Type B pancreatic cell (in vitro differentiated cells): ENCODE data around the gene SMG9. TPM values are rescaled to one million over a fixed set of nuclear protein-coding genes. Genes with fewer than 3 reads are reported as not detected.
"Not testable (repeated sequence)": the region's sequence is repeated elsewhere in the genome, so short reads cannot be mapped to it uniquely, and the experiment has no call there.

ENCODE experiments used
- DNase-seq: peaks from one replicate; pipeline ENCODE4 v3.0.0; 2021; ENCODE audit warnings: mixed read lengths; ENCODE audit not compliant: unreplicated experiment; ENCODE audit errors: extremely low spot score
- H3K27ac Mint-ChIP-seq: 2 replicates; pipeline ENCODE4 v1.8.0; 2021; ENCODE audit warnings: mild to moderate bottlenecking, mixed read lengths
- H3K27me3 Mint-ChIP-seq: 2 replicates; pipeline ENCODE4 v1.8.0; 2021; ENCODE audit warnings: mixed read lengths
- H3K36me3 Mint-ChIP-seq: 2 replicates; pipeline ENCODE4 v1.8.0; 2021; ENCODE audit warnings: mixed read lengths
- H3K4me1 Mint-ChIP-seq: one replicate; pipeline ENCODE4 v1.8.0; 2021; ENCODE audit warnings: mixed read lengths; ENCODE audit not compliant: unreplicated experiment
- H3K4me3 Mint-ChIP-seq: 2 replicates; pipeline ENCODE4 v1.8.0; 2021; ENCODE audit warnings: mild to moderate bottlenecking, mixed read lengths
- H3K9me3 Mint-ChIP-seq: 2 replicates; pipeline ENCODE4 v1.8.0; 2021; ENCODE audit warnings: mixed read lengths
- total RNA-seq: library from RNA; stranded (reverse); gene quantifications from 2 replicates; pipeline ENCODE4 v1.2.1, GENCODE V29; 2021; ENCODE audit warnings: low replicate concordance
- TF ChIP-seq, protein P1 (sequence below): fragments of 200-600 bp; sonication (generic); conservative IDR thresholded peaks from 2 replicates; pipeline ENCODE4 v1.5.0; 2021; ENCODE audit warnings: antibody characterized with exemption, mild to moderate bottlenecking

SMG9 gene
- total RNA-seq, 1 donor from 2014 or later, result 64.9 TPM

DNA sequence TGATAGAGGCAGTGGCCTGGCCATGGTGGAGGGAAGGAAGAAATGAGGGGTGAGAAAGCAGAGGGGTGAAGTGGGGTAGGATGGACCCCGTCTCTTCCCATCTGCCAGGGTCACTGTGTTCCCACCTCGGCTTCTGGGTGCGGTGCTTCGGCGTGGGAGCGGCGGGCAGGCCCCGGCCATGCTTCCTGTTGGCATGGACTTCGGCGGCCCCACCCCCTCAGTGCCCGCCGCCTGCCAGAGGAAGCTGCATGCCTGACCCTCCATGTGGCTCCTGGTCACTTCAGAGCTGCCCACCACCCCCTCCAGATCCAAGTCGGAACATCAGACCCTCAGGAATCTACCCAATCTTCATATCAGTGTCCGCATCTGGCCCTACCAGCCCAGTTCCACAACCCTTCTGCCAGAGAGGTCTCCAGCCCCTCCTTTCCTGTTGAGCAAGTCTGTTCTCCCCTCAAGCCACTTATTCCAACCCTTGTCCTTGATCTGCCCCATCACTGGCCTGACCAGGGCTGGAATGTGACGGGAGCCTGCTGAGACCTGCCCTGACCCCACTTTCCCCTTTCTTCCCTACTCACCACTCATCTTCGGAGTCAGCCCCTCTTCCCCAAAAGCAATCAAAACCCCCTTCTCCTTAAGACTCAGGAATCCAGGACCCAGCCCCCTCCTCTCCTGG is 24.5 kb upstream of the SMG9 start:
- peaks cover 13% of the 10 kb centered on the region for H3K27me3 Mint-ChIP-seq
- no peaks in the 10 kb centered on the region for H3K36me3 Mint-ChIP-seq
- H3K9me3 Mint-ChIP-seq, result no peaks in the 10 kb centered on the region
- DNase-seq, result no peak
- H3K27ac Mint-ChIP-seq, result peak overlapping the region; percentile 74
- TF ChIP-seq, protein P1, sequence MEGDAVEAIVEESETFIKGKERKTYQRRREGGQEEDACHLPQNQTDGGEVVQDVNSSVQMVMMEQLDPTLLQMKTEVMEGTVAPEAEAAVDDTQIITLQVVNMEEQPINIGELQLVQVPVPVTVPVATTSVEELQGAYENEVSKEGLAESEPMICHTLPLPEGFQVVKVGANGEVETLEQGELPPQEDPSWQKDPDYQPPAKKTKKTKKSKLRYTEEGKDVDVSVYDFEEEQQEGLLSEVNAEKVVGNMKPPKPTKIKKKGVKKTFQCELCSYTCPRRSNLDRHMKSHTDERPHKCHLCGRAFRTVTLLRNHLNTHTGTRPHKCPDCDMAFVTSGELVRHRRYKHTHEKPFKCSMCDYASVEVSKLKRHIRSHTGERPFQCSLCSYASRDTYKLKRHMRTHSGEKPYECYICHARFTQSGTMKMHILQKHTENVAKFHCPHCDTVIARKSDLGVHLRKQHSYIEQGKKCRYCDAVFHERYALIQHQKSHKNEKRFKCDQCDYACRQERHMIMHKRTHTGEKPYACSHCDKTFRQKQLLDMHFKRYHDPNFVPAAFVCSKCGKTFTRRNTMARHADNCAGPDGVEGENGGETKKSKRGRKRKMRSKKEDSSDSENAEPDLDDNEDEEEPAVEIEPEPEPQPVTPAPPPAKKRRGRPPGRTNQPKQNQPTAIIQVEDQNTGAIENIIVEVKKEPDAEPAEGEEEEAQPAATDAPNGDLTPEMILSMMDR, result no peak
- H3K4me3 Mint-ChIP-seq, result peak overlapping the region; percentile 57
- peaks cover 47% of the 10 kb centered on the region for H3K4me1 Mint-ChIP-seq

DNA sequence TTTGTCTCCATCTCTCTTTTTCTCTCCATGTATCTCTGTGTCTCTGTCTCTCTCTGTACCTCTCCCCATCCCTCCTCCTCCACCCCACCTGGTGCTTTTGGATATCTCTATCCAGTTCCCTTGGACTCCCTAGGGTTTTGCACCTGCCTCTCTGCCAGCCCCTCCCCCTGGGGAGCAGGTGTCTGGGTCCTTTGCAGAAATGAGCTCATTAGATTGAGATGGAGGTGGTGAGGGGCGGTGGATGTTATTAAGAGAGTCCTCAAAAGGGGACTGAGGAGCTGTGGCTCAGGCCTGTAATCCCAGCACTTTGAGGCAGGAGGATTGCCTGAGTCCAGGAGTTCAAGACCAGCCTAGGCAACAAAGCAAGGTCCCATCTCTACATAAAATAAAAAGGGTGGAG is 23.9 kb upstream of the SMG9 start:
- DNase-seq, result no peak
- no peaks in the 10 kb centered on the region for H3K36me3 Mint-ChIP-seq
- H3K4me3 Mint-ChIP-seq, result peak overlapping the region; percentile 24
- H3K27ac Mint-ChIP-seq, result peak overlapping the region; percentile 49
- H3K27me3 Mint-ChIP-seq, result peaks cover 15% of the 10 kb centered on the region
- H3K9me3 Mint-ChIP-seq, result no peaks in the 10 kb centered on the region
- TF ChIP-seq, protein P1, result no peak
- H3K4me1 Mint-ChIP-seq, result peaks cover 44% of the 10 kb centered on the region

DNA sequence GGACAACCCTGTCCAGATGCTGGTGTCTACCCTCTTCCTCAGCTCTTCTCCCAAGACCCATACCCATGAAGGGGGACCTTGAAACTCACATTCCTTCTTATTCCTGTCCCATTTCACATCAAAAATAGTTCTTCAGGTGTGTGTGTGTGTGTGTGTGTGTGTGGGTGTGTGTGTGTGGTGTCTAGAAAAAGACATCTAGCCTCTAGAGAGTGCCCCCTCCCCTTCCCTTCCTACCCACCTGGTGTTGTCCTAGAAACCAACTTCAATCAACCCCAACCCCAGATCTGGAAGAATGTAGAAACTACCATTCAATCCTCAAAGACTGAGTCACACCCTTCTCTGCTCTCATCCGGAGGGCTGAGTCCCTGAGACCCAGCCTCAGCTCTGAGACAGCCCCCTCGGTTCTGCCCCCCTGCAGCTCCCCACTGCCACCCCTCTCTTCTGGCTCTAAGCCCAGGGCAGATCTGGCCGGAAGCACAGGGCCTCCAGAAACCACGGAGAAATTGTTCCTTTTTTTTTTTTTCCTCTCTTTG is 22.5 kb upstream of the SMG9 start:
- H3K4me1 Mint-ChIP-seq, result peaks cover 50% of the 10 kb centered on the region
- DNase-seq, result no peak
- TF ChIP-seq, protein P1, result no peak
- H3K27ac Mint-ChIP-seq, result peak overlapping the region; percentile 64
- H3K4me3 Mint-ChIP-seq, result peak overlapping the region; percentile 25
- peaks cover 26% of the 10 kb centered on the region for H3K27me3 Mint-ChIP-seq
- no peaks in the 10 kb centered on the region for H3K9me3 Mint-ChIP-seq
- H3K36me3 Mint-ChIP-seq, result no peaks in the 10 kb centered on the region

DNA sequence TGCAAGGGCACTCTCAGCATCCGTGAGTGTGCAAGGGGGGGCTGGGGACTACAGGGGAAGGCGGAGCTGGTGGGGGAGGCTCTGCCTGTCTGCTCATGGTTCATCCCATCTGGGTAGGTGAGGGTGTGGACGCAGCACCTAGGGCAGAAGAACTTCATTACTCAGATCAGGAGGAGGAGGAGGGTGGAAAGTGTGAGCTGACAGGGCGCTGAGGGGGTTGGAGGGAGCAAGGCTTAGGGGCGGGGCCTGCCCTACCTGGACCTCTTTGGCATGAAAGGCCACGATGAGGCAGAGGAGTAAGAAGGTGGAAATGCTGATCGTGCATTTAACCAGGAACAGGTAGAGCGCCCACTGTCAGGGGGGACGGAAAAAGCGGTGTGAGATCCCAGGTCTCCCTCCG is 21.5 kb upstream of the SMG9 start:
- H3K27ac Mint-ChIP-seq, result peak overlapping the region; percentile 36
- H3K4me3 Mint-ChIP-seq, result peak overlapping the region; percentile 22
- DNase-seq, result no peak
- H3K9me3 Mint-ChIP-seq, result no peaks in the 10 kb centered on the region
- TF ChIP-seq, protein P1, result no peak
- H3K36me3 Mint-ChIP-seq, result no peaks in the 10 kb centered on the region
- peaks cover 26% of the 10 kb centered on the region for H3K27me3 Mint-ChIP-seq
- H3K4me1 Mint-ChIP-seq, result peaks cover 49% of the 10 kb centered on the region

DNA sequence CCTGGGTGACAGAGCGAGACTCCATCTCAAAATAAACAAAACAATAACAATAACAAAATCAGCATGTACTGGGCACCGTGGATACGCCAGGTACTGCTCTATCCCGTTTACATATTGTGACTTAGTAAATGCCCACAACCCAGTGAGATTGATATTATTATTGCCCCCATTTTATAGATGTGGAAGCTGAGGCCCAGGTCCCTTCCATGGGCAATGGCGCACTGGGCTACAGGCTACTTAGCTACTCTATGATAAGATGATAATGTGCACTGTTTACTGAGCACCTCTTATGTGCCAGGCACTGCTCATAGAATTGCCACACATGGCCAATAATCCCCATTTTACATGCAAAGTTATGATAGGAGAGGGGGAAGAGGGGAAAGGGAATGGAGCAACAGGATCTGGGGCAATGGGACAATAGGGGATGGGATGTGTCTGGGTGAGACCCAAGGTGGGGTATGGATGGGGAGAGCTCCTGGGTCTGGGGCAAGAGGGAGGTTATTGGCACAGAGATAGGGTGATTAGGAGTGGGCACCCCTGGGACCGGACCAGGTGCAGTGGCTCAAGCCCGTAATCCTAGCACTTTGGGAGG is 20.6 kb upstream of the SMG9 start:
- TF ChIP-seq, protein P1, result no peak
- no peaks in the 10 kb centered on the region for H3K9me3 Mint-ChIP-seq
- peaks cover 45% of the 10 kb centered on the region for H3K4me1 Mint-ChIP-seq
- peaks cover 30% of the 10 kb centered on the region for H3K27me3 Mint-ChIP-seq
- no peak overlapping the region for H3K27ac Mint-ChIP-seq
- DNase-seq, result no peak
- peak overlapping the region; percentile 77 for H3K4me3 Mint-ChIP-seq
- H3K36me3 Mint-ChIP-seq, result no peaks in the 10 kb centered on the region

DNA sequence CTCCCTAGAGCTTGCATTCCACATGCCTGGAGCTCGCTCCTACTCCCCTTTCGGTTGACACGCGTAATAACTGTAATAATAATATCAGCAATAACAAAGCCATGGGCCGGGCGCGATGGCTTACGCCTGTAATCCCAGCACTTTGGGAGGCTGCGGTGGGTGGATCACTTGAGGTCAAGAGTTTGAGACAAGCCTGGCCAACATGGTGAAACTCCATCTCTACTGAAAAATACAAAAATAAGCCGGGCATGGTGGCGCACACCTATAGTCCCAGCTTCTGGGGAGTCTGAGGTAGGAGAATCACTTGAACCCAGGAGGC is 20.1 kb upstream of the SMG9 start:
- H3K36me3 Mint-ChIP-seq, DNase-seq, H3K9me3 Mint-ChIP-seq, H3K27ac Mint-ChIP-seq: not testable (repeated sequence)
- Mint-ChIP-seq H3K27me3 (peaks cover 34% of the 10 kb centered on the region), H3K4me1 (peaks cover 43% of the 10 kb centered on the region), H3K4me3 (peak overlapping the region; percentile 77)
